ENCODE measurements around the gene PIK3CA. TPM values are rescaled to one million over a fixed set of nuclear protein-coding genes. Genes with fewer than 3 reads are reported as not detected.
"Not testable (repeated sequence)": the region's sequence is repeated elsewhere in the genome, so short reads cannot be mapped to it uniquely, and the experiment has no call there.

Gene PIK3CA
- total and polyA plus RNA-seq, 2 experiments from 2014 or later, result 5.1 to 13.4 TPM

DNA sequence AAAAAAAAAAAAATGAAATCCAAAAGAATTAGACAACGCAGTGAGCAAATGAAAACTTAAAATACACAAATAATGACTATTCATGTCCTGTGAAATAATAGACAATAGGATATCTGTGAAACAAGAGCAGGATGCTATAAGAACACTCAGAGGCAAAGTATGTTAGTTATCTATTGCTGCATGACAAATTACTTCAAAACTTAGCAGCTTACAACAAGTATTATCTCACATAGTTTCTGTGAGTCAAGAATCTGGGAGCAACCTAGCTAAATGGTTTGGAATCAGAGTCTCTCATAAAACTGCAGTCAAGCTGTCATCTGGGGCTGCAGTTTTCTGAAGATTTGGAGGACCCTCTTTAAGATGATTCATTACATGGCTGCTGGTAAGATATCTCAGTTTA lies 40.1 kb upstream of the PIK3CA start:
- 0 out of 2 replicates have a peak, but pooled peaks cover 2% of the 10 kb centered on the region for H3K9me2 ChIP-seq (ENCODE audit: insufficient read depth)
- Mint-ChIP-seq H3K4me3 (no peak overlapping the region), H3K27me3 (ENCODE audit: insufficient read depth, low read depth, poor library complexity) (peaks cover 1% of the 10 kb centered on the region), H3K4me1 (no peaks in the 10 kb centered on the region), H3K27ac (no peak overlapping the region), H3K36me3 (ENCODE audit: low read depth) (no peaks in the 10 kb centered on the region; the same call in 2 of the 3 replicates), H3K9me3 (peaks cover 6% of the 10 kb centered on the region; the same call in 2 of the 3 replicates)
- no peak overlapping the region for H3K4me3 ChIP-seq
- no peak for ATAC-seq
- H3F3A ChIP-seq (replicated peaks; ENCODE audit: low read depth), result no peaks in the 10 kb centered on the region
- TF ChIP-seq NANOG (IDR thresholded peaks at IDR 0.05; ENCODE audit: borderline replicate concordance), result no peak
- no peak overlapping the region for H2AFZ ChIP-seq
- no peak for DNase-seq (ENCODE audit: low spot score)
- no peaks in the 10 kb centered on the region for H4K20me1 ChIP-seq (replicated peaks; ENCODE audit: insufficient read depth)
- H3K4me2 ChIP-seq, result no peak overlapping the region
- H3K27ac ChIP-seq (ENCODE audit: low read depth), result no peak overlapping the region
- no peaks in the 10 kb centered on the region for H3K27me3 ChIP-seq (ENCODE audit: insufficient read depth)
- H3K4me1 ChIP-seq (ENCODE audit: insufficient read depth), result no peaks in the 10 kb centered on the region
- no peaks in the 10 kb centered on the region for H3K79me2 ChIP-seq (replicated peaks; ENCODE audit: insufficient read depth)
- H3K36me3 ChIP-seq (ENCODE audit: insufficient read depth), result no peaks in the 10 kb centered on the region

DNA sequence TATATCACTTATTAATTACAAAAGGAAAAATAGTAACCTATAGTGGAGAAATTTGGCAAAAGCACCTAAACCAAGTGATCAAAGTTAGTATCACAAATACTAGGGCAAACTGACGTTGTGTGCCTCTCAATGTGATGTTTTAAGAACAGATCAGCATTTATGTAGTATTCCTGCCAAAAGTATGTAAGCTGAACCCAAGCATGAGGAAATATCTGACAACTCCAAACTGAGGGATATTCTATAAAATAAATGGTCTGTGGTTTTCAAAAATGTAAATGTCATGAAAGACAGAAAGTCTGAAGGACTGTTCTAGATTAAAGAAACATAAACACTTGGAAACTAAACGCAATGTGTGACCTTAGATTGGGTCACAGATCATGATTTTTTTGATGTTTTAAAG lies 34.3 kb upstream of the PIK3CA start:
- ATAC-seq (no peak), DNase-seq (ENCODE audit: low spot score) (no peak)
- H3K36me3 ChIP-seq (ENCODE audit: insufficient read depth), result no peaks in the 10 kb centered on the region
- no peak overlapping the region for H3K4me3 ChIP-seq
- Mint-ChIP-seq H3K4me3 (no peak overlapping the region), H3K27me3 (ENCODE audit: insufficient read depth, low read depth, poor library complexity) (peaks cover 3% of the 10 kb centered on the region), H3K4me1 (no peaks in the 10 kb centered on the region), H3K36me3 (ENCODE audit: low read depth) (peaks cover under 1% of the 10 kb centered on the region), H3K9me3 (peaks cover 16% of the 10 kb centered on the region), H3K27ac (no peak overlapping the region)
- no peaks in the 10 kb centered on the region for H3K27me3 ChIP-seq (ENCODE audit: insufficient read depth)
- TF ChIP-seq ZNF331 (CRISPR knock-in tag; IDR thresholded peaks at IDR 0.05; ENCODE audit: low read depth) (no peak), ZNF114 (CRISPR knock-in tag; IDR thresholded peaks at IDR 0.05) (no peak), NANOG (IDR thresholded peaks at IDR 0.05; ENCODE audit: borderline replicate concordance) (no peak), CTCF (conservative IDR thresholded peaks at IDR 0.05; ENCODE audit: low read depth in 2 of 2) (no peak)
- TF ChIP-seq, protein P1, sequence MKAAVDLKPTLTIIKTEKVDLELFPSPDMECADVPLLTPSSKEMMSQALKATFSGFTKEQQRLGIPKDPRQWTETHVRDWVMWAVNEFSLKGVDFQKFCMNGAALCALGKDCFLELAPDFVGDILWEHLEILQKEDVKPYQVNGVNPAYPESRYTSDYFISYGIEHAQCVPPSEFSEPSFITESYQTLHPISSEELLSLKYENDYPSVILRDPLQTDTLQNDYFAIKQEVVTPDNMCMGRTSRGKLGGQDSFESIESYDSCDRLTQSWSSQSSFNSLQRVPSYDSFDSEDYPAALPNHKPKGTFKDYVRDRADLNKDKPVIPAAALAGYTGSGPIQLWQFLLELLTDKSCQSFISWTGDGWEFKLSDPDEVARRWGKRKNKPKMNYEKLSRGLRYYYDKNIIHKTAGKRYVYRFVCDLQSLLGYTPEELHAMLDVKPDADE (IDR thresholded peaks at IDR 0.05), result no peak
- H3K27ac ChIP-seq (ENCODE audit: low read depth), result no peak overlapping the region
- no peaks in the 10 kb centered on the region for H4K20me1 ChIP-seq (replicated peaks; ENCODE audit: insufficient read depth)
- H3K4me1 ChIP-seq (ENCODE audit: insufficient read depth), result no peaks in the 10 kb centered on the region
- H3K4me2 ChIP-seq, result no peak overlapping the region
- no peaks in the 10 kb centered on the region for H3F3A ChIP-seq (replicated peaks; ENCODE audit: low read depth)
- H2AFZ ChIP-seq, result no peak overlapping the region
- no peaks in the 10 kb centered on the region for H3K79me2 ChIP-seq (replicated peaks; ENCODE audit: insufficient read depth)
- 0 out of 2 replicates have a peak, but pooled peaks cover 2% of the 10 kb centered on the region for H3K9me2 ChIP-seq (ENCODE audit: insufficient read depth)

DNA sequence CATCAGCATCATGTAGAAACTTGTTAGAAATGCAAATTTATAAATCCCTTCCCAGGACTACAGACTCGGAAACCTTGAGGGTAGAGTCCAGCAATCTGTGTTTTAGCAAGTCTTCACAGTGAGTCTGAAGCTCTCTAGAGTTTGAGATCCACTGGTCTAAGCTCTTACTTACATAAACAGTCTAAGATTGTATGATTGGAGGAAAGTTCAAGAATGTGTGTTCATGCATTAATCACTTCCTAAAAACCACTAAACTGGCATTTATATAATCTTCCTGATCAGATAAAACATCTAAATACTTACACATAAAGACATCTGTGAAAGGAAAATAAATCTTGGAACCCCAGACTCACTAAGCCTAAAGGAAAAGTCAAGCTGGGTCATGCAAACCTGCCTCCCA lies 32.7 kb upstream of the PIK3CA start:
- not testable (repeated sequence) for DNase-seq (ENCODE audit: low spot score); H3K4me1 ChIP-seq (ENCODE audit: insufficient read depth); H3K27me3 ChIP-seq (ENCODE audit: insufficient read depth); H3K4me3 Mint-ChIP-seq; H3K79me2 ChIP-seq (replicated peaks; ENCODE audit: insufficient read depth); H3K27me3 Mint-ChIP-seq (ENCODE audit: insufficient read depth, low read depth, poor library complexity); ATAC-seq; H3F3A ChIP-seq (replicated peaks; ENCODE audit: low read depth); H3K4me1 Mint-ChIP-seq; H3K36me3 Mint-ChIP-seq (ENCODE audit: low read depth); H2AFZ ChIP-seq; H3K4me2 ChIP-seq; H3K9me2 ChIP-seq (ENCODE audit: insufficient read depth); H4K20me1 ChIP-seq (replicated peaks; ENCODE audit: insufficient read depth); H3K27ac ChIP-seq (ENCODE audit: low read depth); H3K36me3 ChIP-seq (ENCODE audit: insufficient read depth); H3K27ac Mint-ChIP-seq; H3K4me3 ChIP-seq
- H3K9me3 Mint-ChIP-seq, result peaks cover 17% of the 10 kb centered on the region
